K562 (cell line): Measurements from ENCODE around the gene BEST3.

Experiments used
- ARID4B ChIP-seq: sonication (generic); formaldehyde crosslinking; IDR thresholded peaks from 2 replicates; pipeline ENCODE4 v1.8.0; 2022; ENCODE audit warnings: mild to moderate bottlenecking, missing genetic modification reagents
- CHD1 ChIP-seq: fragments of 200-600 bp; sonication (generic); IDR thresholded peaks from one replicate; pipeline ENCODE4 v1.6.1; 2012; ENCODE audit warnings: mild to moderate bottlenecking, moderate library complexity, low read length, inconsistent platforms
- CTCF ChIP-seq, 3 experiments: IDR thresholded peaks in 2 of 3; conservative IDR thresholded peaks in 1 of 3; 2 replicates each; pipeline ENCODE4 v1.5.1; 2011 to 2012; ENCODE audit warnings: low read length in 3 of 3, mild to moderate bottlenecking in 3 of 3, control low read depth in 2 of 3, improper control_type of control experiment in 1 of 3, inconsistent platforms in 1 of 3, low read depth in 1 of 3, mixed read lengths in 1 of 3, moderate library complexity in 1 of 3; ENCODE audit not compliant: insufficient read depth in 2 of 3
- FOS ChIP-seq: IDR thresholded peaks from 3 replicates; pipeline ENCODE4 v1.6.1; 2011; ENCODE audit not compliant: insufficient read length; ENCODE audit errors: extremely low read depth
- FOXK2 ChIP-seq, 2 experiments: fragments of 450-650 bp; IDR thresholded peaks in 1 of 2; conservative IDR thresholded peaks in 1 of 2; 2 replicates each; pipeline ENCODE4 v1.6.1; 2016; ENCODE audit warnings: low read depth in 2 of 2, mild to moderate bottlenecking in 1 of 2
- GTF2F1 ChIP-seq: IDR thresholded peaks from 2 replicates; pipeline ENCODE4 v1.6.1; 2011; ENCODE audit warnings: low read depth, low read length, improper control_type of control experiment
- HMGXB4 ChIP-seq: sonication (generic); formaldehyde crosslinking; IDR thresholded peaks from 2 replicates; pipeline ENCODE4 v1.8.1; 2023; ENCODE audit warnings: mild to moderate bottlenecking, missing genetic modification reagents
- NR3C1 ChIP-seq: sonication (generic); formaldehyde crosslinking; IDR thresholded peaks from 2 replicates; pipeline ENCODE4 v1.8.1; 2022; ENCODE audit warnings: missing genetic modification reagents
- POLR2A ChIP-seq: fragments of 450-650 bp; conservative IDR thresholded peaks from 2 replicates; pipeline ENCODE4 v1.6.1; 2016
- RNF219 ChIP-seq: fragments of 250-450 bp; sonication (Bioruptor Pico); IDR thresholded peaks from 2 replicates; pipeline ENCODE4 v1.5.0; 2022; ENCODE audit warnings: mild to moderate bottlenecking
- SP1 ChIP-seq: sonication (generic); formaldehyde crosslinking; IDR thresholded peaks from 2 replicates; pipeline ENCODE4 v1.8.1; 2022; ENCODE audit warnings: mild to moderate bottlenecking, missing genetic modification reagents

GRCh38 chr12:69684466-69684865, 14.6 kb downstream of the BEST3 start:
- no peak for TF ChIP-seq CHD1
- TF ChIP-seq FOXK2 (conservative IDR thresholded peaks at IDR 0.05 in 1 of 2, IDR thresholded peaks at IDR 0.05 in 1 of 2; ENCODE audit: low read depth in 2 of 2) = no peak
- no peak for TF ChIP-seq ARID4B
- TF ChIP-seq CTCF (IDR thresholded peaks at IDR 0.05 in 2 of 3, conservative IDR thresholded peaks at IDR 0.05 in 1 of 3; ENCODE audit: insufficient read depth in 2 of 3, low read depth in 1 of 3, low read length in 3 of 3) = no peak
- no peak for TF ChIP-seq NR3C1 (CRISPR knock-in tag)
- TF ChIP-seq POLR2A = no peak
- TF ChIP-seq SP1 (CRISPR knock-in tag) = no peak
- no peak for TF ChIP-seq HMGXB4 (CRISPR knock-in tag)
- TF ChIP-seq GTF2F1 = no peak
- TF ChIP-seq FOS = no peak
- TF ChIP-seq RNF219 (CRISPR knock-in tag) = no peak
